A549 (cell line): Measurements from ENCODE around the gene KLF2. TPM values are rescaled to one million over a fixed set of nuclear protein-coding genes. Genes with fewer than 3 reads are reported as not detected.

Experiments used
- ATAC-seq, 2 experiments: fragments of 200-7000 bp in 1 of 2; fragments of >200 bp in 1 of 2; cut with Nextera tagmentation in 1 of 2; cut with Tn5 transposase in 1 of 2; 3 replicates each; pipeline versions ENCODE4 v1.8.0 to v1.9.1; 2018 to 2020; ENCODE audit warnings: mild to moderate bottlenecking in 1 of 2, moderate library complexity in 1 of 2
- CTCF ChIA-PET: fragments of 300-600 bp; sonication (Branson Sonifier 250); formaldehyde crosslinking; extraction: SDS; loops from one replicate; lab custom pipeline; 2021; ENCODE audit warnings: antibody characterized with exemption, inconsistent platforms; lab: Yijun Ruan, JAX
- POLR2A ChIA-PET: fragments of 350-600 bp; formaldehyde crosslinking; extraction: SDS; loops from one replicate; lab custom pipeline; 2021; ENCODE audit warnings: antibody characterized with exemption, inconsistent platforms; lab: Yijun Ruan, JAX
- DNase-seq, 2 experiments: peaks; one replicate each; pipeline versions ENCODE4 v3.0.0 to v3.0.0-alpha.2; 2011 to 2016; ENCODE audit warnings: low read depth in 1 of 2, low spot score in 1 of 2
- FAIRE-seq: peaks from 2 replicates; lab custom pipeline; 2011; peaks lifted over from hg19 to GRCh38; lab: Jason Lieb, UNC
- H3K27ac ChIP-seq, 2 experiments: fragments of >200 bp; sonication (Bioruptor Twin); formaldehyde crosslinking; 3 replicates each; pipeline ENCODE4 v1.5.1; 2016 to 2017
- H3K4me1 ChIP-seq: fragments of >200 bp; sonication (Bioruptor Twin); formaldehyde crosslinking; 3 replicates; pipeline ENCODE4 v1.6.1; 2016
- H3K4me2 ChIP-seq: fragments of >200 bp; sonication (Bioruptor Twin); formaldehyde crosslinking; 3 replicates; pipeline ENCODE4 v1.6.1; 2016
- H3K4me3 ChIP-seq: fragments of >200 bp; sonication (Bioruptor Twin); formaldehyde crosslinking; 3 replicates; pipeline ENCODE4 v1.5.1; 2016
- H3K9me3 ChIP-seq: fragments of >200 bp; sonication (Bioruptor Twin); formaldehyde crosslinking; 3 replicates; pipeline ENCODE4 v1.6.1; 2016
- BCL3 ChIP-seq: fragments of >200 bp; sonication (Bioruptor Twin); formaldehyde crosslinking; IDR thresholded peaks from 3 replicates; pipeline ENCODE4 v1.6.1; 2016
- CBX2 ChIP-seq: fragments of 200-600 bp; sonication (generic); IDR thresholded peaks from 2 replicates; pipeline ENCODE4 v1.6.1; 2016; ENCODE audit warnings: low read depth, mild to moderate bottlenecking, borderline replicate concordance
- CEBPB ChIP-seq, 2 experiments: fragments of >200 bp in 1 of 2; sonication (Bioruptor Twin) in 1 of 2; formaldehyde crosslinking in 1 of 2; IDR thresholded peaks; 2 replicates each; pipeline ENCODE4 v1.6.1; 2012 to 2016
- CTCF ChIP-seq: fragments of >200 bp; sonication (Bioruptor Twin); formaldehyde crosslinking; IDR thresholded peaks from 3 replicates; pipeline ENCODE4 v1.5.1; 2016
- E2F6 ChIP-seq: IDR thresholded peaks from 2 replicates; pipeline ENCODE4 v1.6.1; 2012; ENCODE audit warnings: low read depth, borderline replicate concordance
- ELK1 ChIP-seq: fragments of 150-350 bp; IDR thresholded peaks from 2 replicates; pipeline ENCODE4 v1.6.1; 2014; ENCODE audit warnings: low read depth, mild to moderate bottlenecking, low read length
- EP300 ChIP-seq, 2 experiments: fragments of >200 bp; sonication (Bioruptor Twin); formaldehyde crosslinking; IDR thresholded peaks; 2 replicates in 1 of 2; 3 replicates in 1 of 2; pipeline ENCODE4 v1.6.1; 2016 to 2017
- FOXS1 ChIP-seq: fragments of 250-450 bp; sonication (Bioruptor Pico); IDR thresholded peaks from 2 replicates; pipeline ENCODE4 v1.5.0; 2020; ENCODE audit warnings: mild to moderate bottlenecking, moderate library complexity
- GATA3 ChIP-seq: IDR thresholded peaks from 2 replicates; pipeline ENCODE4 v1.6.1; 2012; ENCODE audit warnings: borderline replicate concordance
- HES2 ChIP-seq: fragments of >200 bp; sonication (Bioruptor Twin); formaldehyde crosslinking; IDR thresholded peaks from 2 replicates; pipeline ENCODE4 v1.6.1; 2016
- HMGXB4 ChIP-seq: fragments of 250-450 bp; sonication (Bioruptor Pico); IDR thresholded peaks from 2 replicates; pipeline ENCODE4 v1.5.0; 2021; ENCODE audit warnings: mild to moderate bottlenecking, moderate library complexity, borderline replicate concordance
- JUN ChIP-seq, 2 experiments: fragments of >200 bp; sonication (Bioruptor Twin); formaldehyde crosslinking; IDR thresholded peaks; 2 replicates in 1 of 2; 3 replicates in 1 of 2; pipeline ENCODE4 v1.6.1; 2016 to 2017
- JUNB ChIP-seq: fragments of >200 bp; sonication (Bioruptor Twin); formaldehyde crosslinking; IDR thresholded peaks from 2 replicates; pipeline ENCODE4 v1.6.1; 2016
- KDM1A ChIP-seq: fragments of 200-600 bp; sonication (generic); IDR thresholded peaks from 2 replicates; pipeline ENCODE4 v1.6.1; 2016; ENCODE audit warnings: low read depth, mild to moderate bottlenecking
- MYC ChIP-seq: IDR thresholded peaks from 2 replicates; pipeline ENCODE4 v1.6.1; 2012; ENCODE audit warnings: mild to moderate bottlenecking, inconsistent platforms, low read length, improper control_type of control experiment, borderline replicate concordance
- NPAS2 ChIP-seq: fragments of 250-450 bp; sonication (Bioruptor Pico); IDR thresholded peaks from 2 replicates; pipeline ENCODE4 v1.8.0; 2022; ENCODE audit warnings: mild to moderate bottlenecking, moderate library complexity, borderline replicate concordance
- PHF8 ChIP-seq: fragments of 200-600 bp; sonication (generic); IDR thresholded peaks from 2 replicates; pipeline ENCODE4 v1.6.1; 2016; ENCODE audit warnings: low read depth, mild to moderate bottlenecking, antibody characterized with exemption, moderate library complexity, borderline replicate concordance
- POLR2A ChIP-seq: IDR thresholded peaks from 2 replicates; pipeline ENCODE4 v1.6.1; 2012; ENCODE audit warnings: mild to moderate bottlenecking, low read length
- RCOR1 ChIP-seq: fragments of 150-350 bp; IDR thresholded peaks from 2 replicates; pipeline ENCODE4 v1.6.1; 2014; ENCODE audit warnings: antibody characterized with exemption, low read length, low read depth
- SMC3 ChIP-seq: fragments of >200 bp; sonication (Bioruptor Twin); formaldehyde crosslinking; IDR thresholded peaks from 3 replicates; pipeline ENCODE4 v1.6.1; 2018; ENCODE audit warnings: inconsistent platforms
- TFCP2L1 ChIP-seq: fragments of 250-450 bp; sonication (Bioruptor Pico); IDR thresholded peaks from 2 replicates; pipeline ENCODE4 v1.5.0; 2021; ENCODE audit warnings: mild to moderate bottlenecking
- TP53 ChIP-seq: fragments of 250-450 bp; sonication (Bioruptor Pico); IDR thresholded peaks from 2 replicates; pipeline ENCODE4 v1.5.0; 2021; ENCODE audit warnings: mild to moderate bottlenecking, moderate library complexity
- WGBS: methylation state at CpG from one replicate; pipeline ENCODE4 v1.1.6; 2017; ENCODE audit errors: missing lambda C conversion rate; 5-methylcytosine and 5-hydroxymethylcytosine counted together
- polyA minus RNA-seq: library from RNA; depleted of rRNA, polyadenylated mRNA; stranded (reverse); fragments of >200 nt; gene quantifications from 2 replicates; pipeline ENCODE4 v1.2.3, GENCODE V29; 2011; rRNA and poly(A)+ RNA removed
- polyA plus RNA-seq, 4 experiments: library from polyadenylated mRNA; depleted of rRNA in 3 of 4; stranded (reverse); fragments of >200 nt; fragmentation: RNase III in 1 of 4; extraction: RNeasy Plus Mini Kit Qiagen cat#74134 plus additional on column Dnase treatment in 1 of 4; gene quantifications; 2 replicates in 3 of 4; 3 replicates in 1 of 4; pipeline ENCODE4 v1.2.3, GENCODE V29; 2011 to 2017

Gene KLF2
- polyA plus RNA-seq (2011; rRNA removed) (2.7 and 3.4 TPM in 2 replicates), polyA plus RNA-seq (2017; fragmentation: RNase III; extraction: RNeasy Plus Mini Kit Qiagen cat#74134 plus additional on column Dnase treatment) (6.0 to 7.0 TPM (median 6.9 TPM) in 3 replicates), polyA minus RNA-seq (1.8 and 3.2 TPM in 2 replicates)
- 42.8 and 49.2 TPM in 2 replicates for polyA plus RNA-seq (2012; cell fraction: cytosol; rRNA removed)
- 130 and 150 TPM in 2 replicates for polyA plus RNA-seq (2012; cell fraction: nucleus; rRNA removed)

GRCh38 chr19:16324384-16325160 lies at the start of gene KLF2:
TSS of gene KLF2 (plus strand) at chr19:16324826. CDS start at chr19:16324924, 98 bp downstream.
- peak; percentile 80 to 87 for DNase-seq
- Histone ChIP-seq H3K4me1 (peaks cover 19% of the 10 kb centered on the region; the same call in 1 of the 3 replicates), H3K9me3 (no peaks in the 10 kb centered on the region), H3K27ac (peak within 1 kb of the TSS; percentile 79 to 94), H3K4me2 (peak within 1 kb of the TSS; percentile 85), H3K4me3 (peak within 1 kb of the TSS; percentile 76)
- no peak for FAIRE-seq
- peak; percentile 80 to 88 for ATAC-seq
- 0% methylated on average over 2 of the region's 105 CpGs for WGBS
- TF ChIP-seq TP53 (CRISPR knock-in tag) (no peak; the same call in 1 of the 2 replicates), E2F6 (no peak), KDM1A (no peak), BCL3 (0 out of 3 replicates have a peak, but pooled peaks have one; percentile 48), POLR2A (peak; percentile 59), ELK1 (no peak), JUN (IDR thresholded peaks at IDR 0.05) (peak; percentile 87 to 95), TFCP2L1 (CRISPR knock-in tag) (0 out of 2 replicates have a peak, but pooled peaks have one; percentile 16), PHF8 (peak; percentile 54; the same call in 1 of the 2 replicates)
- POLR2A ChIA-PET = interaction anchor here (0.6 to 1.4 kb wide), 9 partner anchors 8 to 102 kb away, joined by 3 to 10 read pairs (median 5); no protein-coding TSS in a partner anchor
- CTCF ChIA-PET = interaction anchor here (0.6 to 1.5 kb wide), 4 partner anchors 15 to 1105 kb away, joined by 3 to 4 read pairs (median 3); no protein-coding TSS in a partner anchor

GRCh38 chr19:16280306-16280705 lies 44.3 kb upstream of the KLF2 start:
- POLR2A ChIA-PET = interaction anchor here (1.4 kb wide), 1 partner anchor 44 kb away, joined by 8 read pairs; the partner anchor contains the start of gene KLF2
- no peak for ATAC-seq
- no peak overlapping the region for H3K4me2 ChIP-seq
- TF ChIP-seq MYC (no peak), RCOR1 (no peak), TFCP2L1 (CRISPR knock-in tag) (no peak), FOXS1 (CRISPR knock-in tag) (no peak), CEBPB (IDR thresholded peaks at IDR 0.05) (no peak), EP300 (IDR thresholded peaks at IDR 0.05) (no peak), KDM1A (no peak), SMC3 (no peak), CBX2 (no peak), JUNB (no peak), GATA3 (no peak), HES2 (no peak), BCL3 (no peak), POLR2A (no peak), E2F6 (no peak), NPAS2 (CRISPR knock-in tag) (no peak), HMGXB4 (no peak), CTCF (no peak)
- TF ChIP-seq, all 56 proteins: peak for 0
- CTCF ChIA-PET = interaction anchor here (2.0 kb wide), 1 partner anchor 32 kb away, joined by 8 read pairs; no protein-coding TSS in a partner anchor
- WGBS = 83% methylated on average over 4 of the region's 4 CpGs
- DNase-seq = no peak
- no peak for FAIRE-seq
- Histone ChIP-seq H3K27ac (peak overlapping the region; percentile 61 to 83; a peak in 5 of 6 replicates), H3K9me3 (no peaks in the 10 kb centered on the region), H3K4me1 (peaks cover 21% of the 10 kb centered on the region), H3K4me3 (no peak overlapping the region)
